Suprapubic skin (tissue), 4 donors: Measurements from ENCODE around the gene GFOD1.

Experiments
- EP300 ChIP-seq: sonication (generic); formaldehyde crosslinking; IDR thresholded peaks from one replicate; pipeline ENCODE4 v1.6.1; 2017; ENCODE audit warnings: antibody characterized with exemption
- POLR2AphosphoS5 ChIP-seq, 3 donors: sonication (generic); formaldehyde crosslinking; IDR thresholded peaks; one replicate each; pipeline ENCODE4 v1.6.1; 2017; ENCODE audit warnings: antibody characterized with exemption in 3 of 3
- TF ChIP-seq, protein P1 (sequence below), 2 donors: fragments of 200-600 bp in 1 of 2; fragments of 450-650 bp in 1 of 2; sonication (generic) in 1 of 2; IDR thresholded peaks; one replicate each; pipeline ENCODE4 v1.5.1; 2016 to 2019; ENCODE audit warnings: antibody characterized with exemption in 2 of 2, mild to moderate bottlenecking in 1 of 2, moderate library complexity in 1 of 2

DNA sequence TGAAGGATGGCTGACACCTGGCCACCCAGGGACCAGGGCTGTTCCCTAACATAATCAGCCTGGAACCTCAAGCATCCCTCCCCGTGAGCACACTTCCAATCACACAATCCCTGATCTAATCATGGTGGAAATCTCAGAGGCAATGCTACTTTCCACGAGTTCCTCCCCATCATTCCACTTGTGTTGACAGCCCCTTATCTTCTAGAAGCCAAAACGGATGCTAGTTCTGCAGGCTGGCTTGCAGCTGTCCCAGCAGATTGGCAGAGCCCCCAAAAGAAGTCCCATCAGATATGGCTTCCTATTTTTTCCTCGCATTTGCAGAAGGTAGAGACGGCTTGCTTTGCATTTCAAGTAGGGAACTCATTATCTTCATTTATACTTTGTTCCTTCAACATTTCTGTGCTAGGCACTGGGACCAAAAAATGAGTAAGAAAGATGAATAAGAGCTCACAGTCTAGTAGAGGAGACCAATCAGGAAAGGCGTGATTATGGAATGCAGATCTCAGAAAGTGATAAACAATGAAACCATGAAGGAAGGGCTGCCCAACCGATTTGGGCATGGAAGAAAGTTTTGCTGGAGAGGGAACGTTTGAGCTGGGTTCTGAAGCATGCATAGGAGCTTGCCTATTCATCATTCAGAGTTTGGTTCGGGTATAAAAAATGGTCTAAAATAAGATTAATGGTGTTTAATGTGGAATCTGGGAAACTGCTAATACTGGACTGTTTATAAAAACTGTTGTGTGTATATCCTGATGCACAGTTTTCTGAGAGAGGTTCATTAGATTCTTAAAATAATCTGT is 114.5 kb downstream of the GFOD1 start:
- TF ChIP-seq EP300 (no peak), POLR2AphosphoS5 (IDR thresholded peaks at IDR 0.05) (no peak)
- TF ChIP-seq, protein P1, sequence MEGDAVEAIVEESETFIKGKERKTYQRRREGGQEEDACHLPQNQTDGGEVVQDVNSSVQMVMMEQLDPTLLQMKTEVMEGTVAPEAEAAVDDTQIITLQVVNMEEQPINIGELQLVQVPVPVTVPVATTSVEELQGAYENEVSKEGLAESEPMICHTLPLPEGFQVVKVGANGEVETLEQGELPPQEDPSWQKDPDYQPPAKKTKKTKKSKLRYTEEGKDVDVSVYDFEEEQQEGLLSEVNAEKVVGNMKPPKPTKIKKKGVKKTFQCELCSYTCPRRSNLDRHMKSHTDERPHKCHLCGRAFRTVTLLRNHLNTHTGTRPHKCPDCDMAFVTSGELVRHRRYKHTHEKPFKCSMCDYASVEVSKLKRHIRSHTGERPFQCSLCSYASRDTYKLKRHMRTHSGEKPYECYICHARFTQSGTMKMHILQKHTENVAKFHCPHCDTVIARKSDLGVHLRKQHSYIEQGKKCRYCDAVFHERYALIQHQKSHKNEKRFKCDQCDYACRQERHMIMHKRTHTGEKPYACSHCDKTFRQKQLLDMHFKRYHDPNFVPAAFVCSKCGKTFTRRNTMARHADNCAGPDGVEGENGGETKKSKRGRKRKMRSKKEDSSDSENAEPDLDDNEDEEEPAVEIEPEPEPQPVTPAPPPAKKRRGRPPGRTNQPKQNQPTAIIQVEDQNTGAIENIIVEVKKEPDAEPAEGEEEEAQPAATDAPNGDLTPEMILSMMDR (IDR thresholded peaks at IDR 0.05), result no peak
